Kidney (tissue), 14 donors: ENCODE results near the gene THRB. TPM values are rescaled to one million over a fixed set of nuclear protein-coding genes. Genes with fewer than 3 reads are reported as not detected.

Source experiments
- DNase-seq, 5 donors: peaks; one replicate each; pipeline ENCODE4 v3.0.0-alpha.2; 2013 to 2020
- FAIRE-seq: peaks from 2 replicates; lab custom pipeline; 2012; peaks lifted over from hg19 to GRCh38; lab: Jason Lieb, UNC
- H3K27ac ChIP-seq, 2 donors: one replicate each; pipeline ENCODE4 v1.7.0; 2013; ENCODE audit warnings: low read depth in 2 of 2, low read length in 2 of 2, inconsistent platforms in 1 of 2
- H3K27me3 ChIP-seq: one replicate; pipeline ENCODE4 v1.7.1; 2013; ENCODE audit warnings: low read length, inconsistent platforms; ENCODE audit not compliant: control insufficient read depth, insufficient read depth
- H3K36me3 ChIP-seq, 3 donors: one replicate each; pipeline versions ENCODE4 v1.7.0 to v1.7.1; 2013; ENCODE audit warnings: low read length in 3 of 3, control low read depth in 1 of 3, inconsistent platforms in 1 of 3; ENCODE audit not compliant: insufficient read depth in 3 of 3, control insufficient read depth in 2 of 3
- H3K4me1 ChIP-seq, 3 donors: one replicate each; pipeline versions ENCODE4 v1.7.0 to v1.7.1; 2013; ENCODE audit warnings: low read length in 3 of 3, inconsistent platforms in 1 of 3, low read depth in 1 of 3; ENCODE audit not compliant: control insufficient read depth in 2 of 3, insufficient read depth in 2 of 3
- H3K4me3 ChIP-seq, 3 donors: one replicate each; pipeline versions ENCODE4 v1.7.0 to v1.8.1; 2013; ENCODE audit warnings: low read length in 3 of 3, control low read depth in 1 of 3, inconsistent platforms in 1 of 3
- H3K9ac ChIP-seq, 3 donors: one replicate each; pipeline versions ENCODE4 v1.7.0 to v1.7.1; 2013; ENCODE audit warnings: low read length in 3 of 3, control low read depth in 1 of 3, inconsistent platforms in 1 of 3
- H3K9me3 ChIP-seq, 3 donors: one replicate each; pipeline versions ENCODE4 v1.7.0 to v1.7.1; 2013; ENCODE audit warnings: low read length in 3 of 3, control low read depth in 1 of 3, inconsistent platforms in 1 of 3; ENCODE audit not compliant: control insufficient read depth in 2 of 3, insufficient read depth in 1 of 3
- intact Hi-C: fragments of 100-400 bp; cut with DNase I; formaldehyde crosslinking; loops from one replicate; pipeline ENCODE4 v1.11.1; 2022
- polyA plus RNA-seq: library from polyadenylated mRNA; stranded (reverse); fragments of 350-450 nt; fragmentation: Illumina TruSeq; extraction: RNeasy Lipid Tissue Mini Kit (QIAGEN cat#74804); gene quantifications from one replicate; pipeline ENCODE4 v1.2.3, GENCODE V29; 2014; ENCODE audit warnings: low read depth, low replicate concordance; ENCODE audit not compliant: insufficient read depth
- total RNA-seq: library from RNA; stranded (reverse); fragmentation: NEBNext Ultra II Directional; extraction: Animal tissue kit (Norgen Biotek cat#: 25700); gene quantifications from one replicate; pipeline ENCODE4 v1.2.1, GENCODE V29; 2021
- TF ChIP-seq, protein P1 (sequence below): IDR thresholded peaks from 3 replicates; pipeline ENCODE4 v1.5.1; 2012; ENCODE audit warnings: mild to moderate bottlenecking, moderate library complexity, borderline replicate concordance; ENCODE audit not compliant: insufficient read depth; ENCODE audit errors: extremely low read depth
- donor health status: control.
- donor health status: control.
- donor health status: control.
- donor health status: control.
- donor health status: control.
- donor health status: DM: yes; HTN: yes; CAD: no.
- donor health status: Normal renal cell carcinoma (clear cell type).

The THRB gene
- total and polyA plus RNA-seq, 2 donors from 2014 or later: 4.5 to 17.2 TPM

- no peak for FAIRE-seq
- Histone ChIP-seq H3K9ac (no peak overlapping the region), H3K27me3 (no peaks in the 10 kb centered on the region), H3K4me3 (no peak overlapping the region), H3K36me3 (peaks cover 0 to 26% (median 5%) of the 10 kb centered on the region in 3 donors), H3K9me3 (no peaks in the 10 kb centered on the region), H3K4me1 (peaks cover 0 to 8% (median 4%) of the 10 kb centered on the region in 3 donors), H3K27ac (no peak overlapping the region)
- TF ChIP-seq, protein P1, sequence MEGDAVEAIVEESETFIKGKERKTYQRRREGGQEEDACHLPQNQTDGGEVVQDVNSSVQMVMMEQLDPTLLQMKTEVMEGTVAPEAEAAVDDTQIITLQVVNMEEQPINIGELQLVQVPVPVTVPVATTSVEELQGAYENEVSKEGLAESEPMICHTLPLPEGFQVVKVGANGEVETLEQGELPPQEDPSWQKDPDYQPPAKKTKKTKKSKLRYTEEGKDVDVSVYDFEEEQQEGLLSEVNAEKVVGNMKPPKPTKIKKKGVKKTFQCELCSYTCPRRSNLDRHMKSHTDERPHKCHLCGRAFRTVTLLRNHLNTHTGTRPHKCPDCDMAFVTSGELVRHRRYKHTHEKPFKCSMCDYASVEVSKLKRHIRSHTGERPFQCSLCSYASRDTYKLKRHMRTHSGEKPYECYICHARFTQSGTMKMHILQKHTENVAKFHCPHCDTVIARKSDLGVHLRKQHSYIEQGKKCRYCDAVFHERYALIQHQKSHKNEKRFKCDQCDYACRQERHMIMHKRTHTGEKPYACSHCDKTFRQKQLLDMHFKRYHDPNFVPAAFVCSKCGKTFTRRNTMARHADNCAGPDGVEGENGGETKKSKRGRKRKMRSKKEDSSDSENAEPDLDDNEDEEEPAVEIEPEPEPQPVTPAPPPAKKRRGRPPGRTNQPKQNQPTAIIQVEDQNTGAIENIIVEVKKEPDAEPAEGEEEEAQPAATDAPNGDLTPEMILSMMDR: no peak
- intact Hi-C loops: no loop called here
- no peak for DNase-seq
These were observed 353.1 kb downstream of the THRB start for GRCh38 chr3:24141548-24141947.

DNA sequence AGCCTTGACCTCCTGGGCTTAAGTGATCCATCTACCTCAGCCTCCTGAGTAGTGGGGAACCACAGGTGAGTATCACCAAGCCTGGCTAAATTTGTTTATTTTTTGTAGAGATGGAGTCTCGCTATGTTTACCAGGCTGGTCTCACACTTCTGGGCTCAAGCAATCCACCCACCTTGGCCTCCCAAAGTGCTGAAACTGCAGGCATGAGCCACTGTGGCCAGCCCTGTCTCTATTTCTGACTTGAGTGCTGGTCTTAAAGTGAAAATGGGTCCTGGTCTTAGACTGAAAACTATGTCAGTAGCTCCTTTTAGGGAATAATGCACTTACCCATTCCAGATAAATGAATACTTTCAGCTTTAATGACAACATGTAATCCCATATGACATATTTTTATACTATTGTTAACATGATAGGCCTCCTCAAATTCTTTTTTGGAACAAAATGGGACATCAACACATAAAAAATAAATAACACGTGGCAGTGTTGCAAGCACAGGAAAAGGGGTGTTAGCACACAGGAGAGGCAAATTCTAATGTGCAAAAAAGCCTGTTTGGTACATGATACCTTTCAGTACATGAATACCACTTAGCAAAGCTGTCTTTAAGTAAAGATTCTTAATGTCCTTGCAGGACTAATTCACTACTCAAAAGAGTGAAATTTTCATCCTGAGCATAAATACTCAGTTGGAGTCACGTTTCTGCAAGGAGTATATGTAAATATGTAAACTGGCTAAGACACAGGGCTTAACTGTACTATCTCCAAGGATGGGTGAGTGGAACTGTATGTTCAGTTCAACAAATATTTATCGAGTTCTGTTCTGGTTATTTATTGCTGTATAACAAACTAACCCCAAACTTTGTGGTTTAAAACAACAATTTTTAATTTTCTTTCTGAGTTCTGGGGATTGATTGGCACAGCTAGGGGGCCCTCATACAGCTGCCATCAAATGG is 354.9 kb downstream of the THRB start:
- Histone ChIP-seq H3K36me3 (peaks cover 0 to 26% (median 5%) of the 10 kb centered on the region in 3 donors), H3K4me1 (peaks cover 0 to 8% (median 4%) of the 10 kb centered on the region in 3 donors), H3K27ac (no peak overlapping the region), H3K9ac (no peak overlapping the region), H3K4me3 (no peak overlapping the region), H3K9me3 (no peaks in the 10 kb centered on the region), H3K27me3 (no peaks in the 10 kb centered on the region)
- no peak for DNase-seq
- TF ChIP-seq, protein P1: no peak
- intact Hi-C loops: no loop called here
- no peak for FAIRE-seq

GRCh38 chr3:24138876-24139256 is 355.8 kb downstream of the THRB start:
- FAIRE-seq (no peak), DNase-seq (no peak)
- intact Hi-C loops: no loop called here
- Histone ChIP-seq H3K27ac (no peak overlapping the region), H3K36me3 (peaks cover 0 to 26% (median 5%) of the 10 kb centered on the region in 3 donors), H3K4me3 (no peak overlapping the region), H3K9me3 (no peaks in the 10 kb centered on the region), H3K27me3 (no peaks in the 10 kb centered on the region), H3K9ac (no peak overlapping the region), H3K4me1 (peaks cover 0 to 8% (median 4%) of the 10 kb centered on the region in 3 donors)
- TF ChIP-seq, protein P1: no peak
